Bone marrow (tissue), 2 donors: Measurements from ENCODE around the gene OS9.
"Not testable (repeated sequence)": the region's sequence is repeated elsewhere in the genome, so short reads cannot be mapped to it uniquely, and the experiment has no call there.

Experiments used
- DNase-seq, 2 donors: peaks; one replicate each; lab custom pipeline; 2025; lab: John Stamatoyannopoulos, UW

OS9 gene

GRCh38 chr12:57693659-57694458, at the start of gene OS9:
Gene OS9 (plus strand): TSS chr12:57694132. CDS start chr12:57694162, 30 bp downstream.
- DNase-seq, result peak; percentile 89 to 99

- not testable (repeated sequence) for DNase-seq
These were observed 47.8 kb upstream of the OS9 start for GRCh38 chr12:57645990-57646658.

- not testable (repeated sequence) for DNase-seq
These were observed 47.3 kb upstream of the OS9 start for GRCh38 chr12:57646659-57647049.

GRCh38 chr12:57654042-57654441, 39.9 kb upstream of the OS9 start:
- no peak for DNase-seq

GRCh38 chr12:57655541-57656240, 38.2 kb upstream of the OS9 start:
- no peak for DNase-seq

- not testable (repeated sequence) for DNase-seq
These were observed 37.5 kb upstream of the OS9 start for GRCh38 chr12:57656408-57656807.

- DNase-seq, result no peak
These were observed 36.2 kb upstream of the OS9 start for GRCh38 chr12:57657744-57658143.

GRCh38 chr12:57658890-57659289, 35.0 kb upstream of the OS9 start:
- no peak for DNase-seq

- no peak for DNase-seq
These were observed 32.6 kb upstream of the OS9 start for GRCh38 chr12:57661376-57661775.

GRCh38 chr12:57665066-57665820, 28.7 kb upstream of the OS9 start:
- DNase-seq, result not testable (repeated sequence)

GRCh38 chr12:57666897-57667296, 27.0 kb upstream of the OS9 start:
- DNase-seq, result no peak

GRCh38 chr12:57669691-57670090, 24.2 kb upstream of the OS9 start:
- not testable (repeated sequence) for DNase-seq

- DNase-seq, result not testable (repeated sequence)
These were observed 22.1 kb upstream of the OS9 start for GRCh38 chr12:57671811-57672210.

- no peak for DNase-seq
These were observed 21.1 kb upstream of the OS9 start for GRCh38 chr12:57672801-57673200.

- no peak for DNase-seq
These were observed 19.2 kb upstream of the OS9 start for GRCh38 chr12:57674691-57675090.

GRCh38 chr12:57677947-57678346, 16.0 kb upstream of the OS9 start:
- DNase-seq, result not testable (repeated sequence)

- DNase-seq, result no peak
These were observed 14.2 kb upstream of the OS9 start for GRCh38 chr12:57679697-57680096.

GRCh38 chr12:57687862-57688261, 6.1 kb upstream of the OS9 start:
- DNase-seq, result no peak

- DNase-seq, result no peak
These were observed 5.0 kb upstream of the OS9 start for GRCh38 chr12:57688931-57689330.

- DNase-seq, result no peak
These were observed 1.4 kb upstream of the OS9 start for GRCh38 chr12:57692500-57692899.

GRCh38 chr12:57693317-57693658, 644 bp upstream of the OS9 start:
- DNase-seq, result no peak

- DNase-seq, result no peak
These were observed 607 bp downstream of the OS9 start for GRCh38 chr12:57694459-57695019.
